LNCAP (cell line): Measurements from ENCODE around the gene IGF2R.

Source experiments
- TF ChIP-seq, protein P1 (sequence below): fragments of 450-650 bp; IDR thresholded peaks from 2 replicates; pipeline ENCODE4 v1.5.1; 2017; ENCODE audit warnings: mild to moderate bottlenecking

The IGF2R gene

DNA sequence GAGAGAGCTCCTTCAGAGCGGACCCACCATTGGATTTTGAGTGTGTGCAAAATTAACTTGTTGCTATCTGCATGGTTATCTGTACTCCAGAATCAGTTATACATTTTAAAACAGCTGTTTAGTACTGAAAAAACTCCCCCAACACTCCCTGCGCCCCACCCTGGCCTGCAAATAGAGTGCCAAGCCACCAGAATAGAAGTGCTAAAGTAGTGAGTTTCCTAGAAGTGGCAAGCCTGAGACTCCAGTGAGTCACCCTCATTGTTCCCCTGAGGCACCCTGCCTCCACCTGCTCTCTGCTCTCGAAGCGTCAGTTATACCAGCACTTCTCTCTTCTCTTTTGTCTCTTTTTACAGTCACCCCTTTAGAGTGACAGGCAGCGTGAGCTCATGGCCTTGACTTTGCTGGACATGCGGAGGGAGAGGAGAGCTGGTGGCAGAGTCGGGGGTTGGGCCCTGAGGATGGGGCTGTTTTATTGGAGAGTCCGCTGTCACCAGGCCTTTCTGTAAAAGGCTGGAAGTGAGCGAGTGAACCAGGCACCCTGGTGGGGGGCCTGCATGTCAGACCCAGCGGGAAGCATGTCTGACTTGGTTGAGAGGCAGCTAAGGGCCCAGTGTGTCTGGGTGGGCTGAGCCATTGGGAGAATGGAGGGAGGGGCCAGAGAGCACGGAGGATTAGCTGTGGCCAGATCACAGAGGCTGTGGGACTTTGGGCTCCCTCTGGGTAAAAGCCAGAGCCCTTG, 10.4 kb downstream of the IGF2R start:
- TF ChIP-seq, protein P1, sequence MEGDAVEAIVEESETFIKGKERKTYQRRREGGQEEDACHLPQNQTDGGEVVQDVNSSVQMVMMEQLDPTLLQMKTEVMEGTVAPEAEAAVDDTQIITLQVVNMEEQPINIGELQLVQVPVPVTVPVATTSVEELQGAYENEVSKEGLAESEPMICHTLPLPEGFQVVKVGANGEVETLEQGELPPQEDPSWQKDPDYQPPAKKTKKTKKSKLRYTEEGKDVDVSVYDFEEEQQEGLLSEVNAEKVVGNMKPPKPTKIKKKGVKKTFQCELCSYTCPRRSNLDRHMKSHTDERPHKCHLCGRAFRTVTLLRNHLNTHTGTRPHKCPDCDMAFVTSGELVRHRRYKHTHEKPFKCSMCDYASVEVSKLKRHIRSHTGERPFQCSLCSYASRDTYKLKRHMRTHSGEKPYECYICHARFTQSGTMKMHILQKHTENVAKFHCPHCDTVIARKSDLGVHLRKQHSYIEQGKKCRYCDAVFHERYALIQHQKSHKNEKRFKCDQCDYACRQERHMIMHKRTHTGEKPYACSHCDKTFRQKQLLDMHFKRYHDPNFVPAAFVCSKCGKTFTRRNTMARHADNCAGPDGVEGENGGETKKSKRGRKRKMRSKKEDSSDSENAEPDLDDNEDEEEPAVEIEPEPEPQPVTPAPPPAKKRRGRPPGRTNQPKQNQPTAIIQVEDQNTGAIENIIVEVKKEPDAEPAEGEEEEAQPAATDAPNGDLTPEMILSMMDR = no peak

DNA sequence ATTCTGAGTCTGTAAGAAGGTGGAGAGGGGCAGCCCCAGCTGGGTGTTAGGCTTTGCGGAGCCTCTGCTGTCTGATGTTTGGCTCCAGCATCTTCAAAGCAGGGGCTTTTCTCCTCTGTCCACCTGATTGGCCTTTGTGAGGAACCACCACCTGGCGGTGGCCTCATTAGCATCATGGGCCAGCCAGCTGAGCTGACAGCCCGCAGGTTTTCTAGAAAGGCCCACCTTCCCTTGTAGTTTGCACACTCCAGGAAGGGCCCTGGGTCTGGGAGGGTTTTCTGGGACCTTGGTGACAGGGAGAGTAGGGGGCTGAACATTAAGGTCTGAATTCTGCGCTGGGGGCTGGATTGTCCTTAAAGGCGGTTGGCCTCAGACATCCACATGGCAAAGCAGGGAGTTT, 11.6 kb downstream of the IGF2R start:
- TF ChIP-seq, protein P1 = no peak

DNA sequence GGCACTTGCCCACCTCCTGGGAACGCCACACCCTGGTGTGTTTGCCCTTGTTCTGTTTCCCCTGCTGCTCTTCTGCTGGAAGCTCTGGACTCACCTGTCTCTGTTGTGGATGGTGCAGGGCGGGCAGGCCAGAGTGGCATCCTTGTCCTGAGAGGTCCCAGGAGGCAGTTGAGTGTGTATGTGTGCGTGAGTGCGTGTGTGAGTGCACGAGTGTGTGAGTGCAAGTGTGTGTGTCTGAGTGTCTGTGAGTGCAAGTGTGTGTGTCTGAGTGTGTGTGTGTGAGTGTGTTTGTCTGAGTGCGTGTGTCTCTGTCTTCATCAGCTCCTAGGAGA, 12.2 kb downstream of the IGF2R start:
- TF ChIP-seq, protein P1 = no peak

DNA sequence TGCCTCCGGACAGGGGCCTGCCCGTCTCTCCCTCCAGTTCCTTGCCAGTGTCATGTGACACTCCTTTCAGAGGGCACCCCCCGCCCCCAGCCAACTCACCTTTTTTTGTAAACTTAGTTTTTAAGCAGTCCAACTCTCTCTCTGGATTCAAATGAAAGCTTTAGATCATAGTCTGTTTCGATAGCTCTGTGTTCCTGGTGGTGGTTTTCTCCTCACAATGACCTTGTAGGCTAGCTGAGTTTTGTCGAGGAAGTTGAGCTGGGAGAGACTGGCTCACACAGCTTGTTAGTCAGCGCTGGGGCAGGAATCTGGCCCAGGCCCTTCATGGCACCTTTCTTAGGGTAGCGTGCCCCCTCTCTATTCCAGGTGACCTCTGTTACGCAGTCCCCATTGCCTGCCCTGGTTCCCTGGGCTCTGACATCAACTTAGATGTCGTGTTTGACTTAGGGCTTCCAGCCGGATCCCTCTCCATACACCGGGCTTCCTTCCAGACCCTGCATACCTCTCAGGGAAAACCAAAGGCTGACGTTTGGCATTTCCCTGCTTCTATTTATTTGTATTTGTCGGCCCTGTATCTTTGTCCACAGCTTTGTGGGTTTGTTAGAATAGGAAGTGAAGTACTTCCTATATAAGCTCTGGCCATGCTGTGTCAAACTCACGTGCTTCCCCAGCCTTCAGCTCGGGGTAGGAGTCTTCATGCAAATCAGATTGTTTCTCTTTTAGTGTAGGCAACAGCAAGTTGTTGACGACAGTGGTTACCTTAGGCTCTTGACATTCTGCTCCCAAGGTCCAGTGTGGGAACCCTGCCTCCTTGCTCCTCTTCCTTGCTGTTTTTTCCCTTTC, 12.7 kb downstream of the IGF2R start:
- TF ChIP-seq, protein P1 = no peak

DNA sequence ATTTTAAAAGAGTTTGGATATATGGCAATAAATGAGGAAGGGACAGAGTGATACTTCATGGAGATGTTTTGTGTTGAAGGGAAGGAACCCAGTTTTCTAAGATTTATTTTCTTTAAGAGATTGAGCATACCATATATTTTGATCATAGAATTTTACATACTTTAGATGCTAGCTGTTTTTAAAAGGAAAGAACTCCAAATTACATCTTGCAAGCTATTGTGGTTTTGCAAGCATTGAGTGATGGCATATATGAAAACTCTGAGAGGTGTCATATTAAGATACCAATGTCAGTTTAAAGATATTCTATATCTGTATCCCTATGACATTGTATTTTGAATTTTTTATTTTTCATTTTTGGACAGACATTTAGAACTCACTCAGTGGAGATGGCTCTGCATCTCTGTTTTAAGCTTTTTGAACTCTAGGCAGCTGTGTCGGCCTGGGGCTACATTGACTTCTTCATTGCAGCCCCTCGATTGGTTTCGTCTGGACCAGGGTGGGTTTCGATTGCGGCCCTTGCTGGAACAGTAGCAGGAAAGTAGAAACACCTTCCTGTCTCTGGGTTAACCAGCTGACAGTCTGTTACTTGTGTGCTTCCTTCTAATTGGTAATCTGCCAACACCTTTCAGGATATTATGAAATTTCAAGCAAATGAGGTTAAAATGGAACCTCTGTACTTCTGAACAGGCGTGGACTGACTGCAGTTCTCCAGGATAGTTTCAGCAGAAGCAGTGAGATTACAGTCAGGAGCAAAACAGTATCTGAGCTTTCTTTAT, 14.0 kb downstream of the IGF2R start:
- TF ChIP-seq, protein P1 = no peak

DNA sequence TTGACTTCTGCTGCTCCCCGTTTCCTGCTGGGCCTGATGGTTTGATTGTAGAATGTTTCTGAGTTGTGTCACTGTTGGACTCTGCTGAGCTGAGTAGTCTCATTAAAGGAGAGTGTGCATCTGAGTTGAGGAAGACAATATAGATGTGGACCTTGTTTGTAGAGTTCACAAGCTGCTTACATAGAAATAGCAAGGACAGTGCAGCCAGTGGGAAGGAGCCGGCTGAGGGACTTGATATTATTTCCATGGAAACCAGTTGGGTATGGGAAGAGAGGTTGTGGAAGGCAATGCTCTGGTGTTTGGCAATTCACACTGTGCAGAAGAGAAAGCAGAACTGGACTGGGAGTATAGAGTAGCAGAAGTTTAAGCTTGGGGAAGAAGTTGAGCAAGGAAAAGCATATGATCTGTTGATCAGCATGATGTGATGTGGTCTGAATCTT, 14.8 kb downstream of the IGF2R start:
- TF ChIP-seq, protein P1 = no peak

DNA sequence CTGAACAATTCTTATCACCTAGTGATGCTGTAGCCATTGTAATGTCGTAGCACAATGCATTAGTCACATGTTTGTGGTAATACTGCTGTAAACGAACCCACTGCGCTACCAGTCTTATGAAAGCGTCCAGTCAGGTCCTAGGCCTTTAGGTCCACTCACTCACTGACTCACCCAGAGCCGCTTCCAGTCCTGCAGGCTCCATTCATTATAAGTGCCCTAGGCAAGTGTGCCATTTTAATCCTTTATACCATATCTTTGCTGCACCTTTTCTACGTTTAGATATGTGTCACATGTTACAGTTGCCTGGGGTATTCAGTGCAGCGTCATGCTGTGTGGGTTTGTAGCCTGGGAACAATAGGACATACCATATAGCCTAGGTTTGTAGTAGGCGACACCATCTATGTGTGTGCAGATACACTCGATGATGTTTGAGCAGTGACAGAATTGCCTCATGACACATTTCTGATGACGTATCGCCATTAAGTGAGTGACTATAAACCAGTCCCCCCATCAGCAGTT, 15.4 kb downstream of the IGF2R start:
- TF ChIP-seq, protein P1 = no peak
